NT2/D1 (cell line): Measurements from ENCODE around the gene INA.

Source experiments
- DNase-seq: peaks from one replicate; pipeline ENCODE4 v3.0.0-alpha.2; 2011; ENCODE audit warnings: low read depth, low spot score
- H3K27me3 ChIP-seq: 2 replicates; pipeline ENCODE4 v1.6.0; 2011; ENCODE audit warnings: mild to moderate bottlenecking; ENCODE audit not compliant: insufficient read length, insufficient read depth
- H3K36me3 ChIP-seq: 2 replicates; pipeline ENCODE4 v1.6.1; 2011; ENCODE audit warnings: mild to moderate bottlenecking, low read length, mixed read lengths; ENCODE audit not compliant: insufficient read depth, insufficient read length
- H3K4me1 ChIP-seq: 2 replicates; pipeline ENCODE4 v1.5.1; 2011; ENCODE audit not compliant: insufficient read depth, insufficient read length
- H3K4me3 ChIP-seq: 2 replicates; pipeline ENCODE4 v1.5.1; 2011; ENCODE audit warnings: low read depth; ENCODE audit not compliant: insufficient read length
- H3K9ac ChIP-seq: 2 replicates; pipeline ENCODE4 v1.6.0; 2011; ENCODE audit warnings: low read depth; ENCODE audit not compliant: insufficient read length
- H3K9me3 ChIP-seq: 2 replicates; pipeline ENCODE4 v1.5.1; 2011; ENCODE audit warnings: mild to moderate bottlenecking, low read length; ENCODE audit not compliant: insufficient read depth
- SUZ12 ChIP-seq: IDR thresholded peaks from 2 replicates; pipeline ENCODE4 v1.6.1; 2011; ENCODE audit not compliant: insufficient read length, insufficient read depth; ENCODE audit errors: extremely low read depth
- YY1 ChIP-seq: IDR thresholded peaks from 2 replicates; pipeline ENCODE4 v1.6.1; 2011; ENCODE audit not compliant: insufficient read length, insufficient read depth
- ZNF274 ChIP-seq: IDR thresholded peaks from 2 replicates; pipeline ENCODE4 v1.6.1; 2011; ENCODE audit warnings: mild to moderate bottlenecking, low read depth, low read length

The INA gene

DNA sequence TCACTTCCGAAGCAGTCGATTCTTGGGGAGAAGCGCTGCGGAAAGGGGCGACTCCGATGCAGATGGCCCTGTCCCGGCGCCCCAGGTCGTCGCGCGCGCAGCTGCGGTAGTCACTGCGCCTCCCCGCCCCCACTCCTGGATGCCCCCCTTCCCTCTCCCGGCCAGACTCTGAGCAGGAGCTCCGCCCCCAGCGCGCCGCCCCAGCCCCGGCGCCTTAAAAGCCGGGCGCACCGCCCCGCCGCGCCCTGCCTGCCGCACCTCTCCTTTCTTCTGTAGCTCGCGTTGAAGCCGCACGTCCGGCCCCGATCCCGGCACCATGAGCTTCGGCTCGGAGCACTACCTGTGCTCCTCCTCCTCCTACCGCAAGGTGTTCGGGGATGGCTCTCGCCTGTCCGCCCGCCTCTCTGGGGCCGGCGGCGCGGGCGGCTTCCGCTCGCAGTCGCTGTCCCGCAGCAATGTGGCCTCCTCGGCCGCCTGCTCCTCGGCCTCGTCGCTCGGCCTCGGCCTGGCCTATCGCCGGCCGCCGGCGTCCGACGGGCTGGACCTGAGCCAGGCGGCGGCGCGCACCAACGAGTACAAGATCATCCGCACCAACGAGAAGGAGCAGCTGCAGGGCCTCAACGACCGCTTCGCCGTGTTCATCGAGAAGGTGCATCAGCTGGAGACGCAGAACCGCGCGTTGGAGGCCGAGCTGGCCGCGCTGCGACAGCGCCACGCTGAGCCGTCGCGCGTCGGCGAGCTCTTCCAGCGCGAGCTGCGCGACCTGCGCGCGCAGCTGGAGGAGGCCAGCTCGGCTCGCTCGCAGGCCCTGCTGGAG lies at the start of gene INA:
Gene INA, plus strand, starts transcription at position 243 of the 817 bp plus-strand sequence. Its CDS starts 74 bp downstream, at position 317.
- no peaks in the 10 kb centered on the region for H3K9me3 ChIP-seq
- H3K27me3 ChIP-seq: peaks cover 41% of the 10 kb centered on the region
- H3K4me3 ChIP-seq: peak within 1 kb of the TSS; percentile 77
- H3K36me3 ChIP-seq: peaks cover 25% of the 10 kb centered on the region
- H3K4me1 ChIP-seq: peaks cover 6% of the 10 kb centered on the region
- TF ChIP-seq YY1: no peak
- peak; percentile 50 for DNase-seq
- H3K9ac ChIP-seq: peak within 1 kb of the TSS; percentile 88

DNA sequence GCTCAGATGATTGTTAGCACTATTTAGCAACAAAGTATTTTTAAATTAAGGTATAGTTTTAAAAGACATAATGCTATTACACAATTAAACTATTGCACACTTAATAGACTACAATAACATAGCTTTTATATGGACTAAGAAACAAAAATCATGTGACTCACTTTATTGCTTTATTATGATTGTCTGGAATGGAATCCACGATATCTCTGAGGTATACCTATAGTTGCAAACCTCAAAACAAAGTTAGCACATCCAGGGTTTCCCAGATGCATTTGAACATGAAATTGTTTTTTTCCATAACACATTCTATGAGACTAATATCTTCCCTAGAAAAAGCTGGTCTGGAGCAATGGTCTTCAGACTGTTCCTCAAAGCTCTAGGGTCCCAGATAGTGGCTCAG lies 49.5 kb upstream of the INA start:
- Histone ChIP-seq H3K9me3 (peaks cover 20% of the 10 kb centered on the region), H3K27me3 (no peaks in the 10 kb centered on the region), H3K36me3 (no peaks in the 10 kb centered on the region), H3K4me3 (no peak overlapping the region), H3K9ac (no peak overlapping the region), H3K4me1 (no peaks in the 10 kb centered on the region)
- DNase-seq: no peak
- TF ChIP-seq YY1 (no peak), SUZ12 (no peak), ZNF274 (no peak)

DNA sequence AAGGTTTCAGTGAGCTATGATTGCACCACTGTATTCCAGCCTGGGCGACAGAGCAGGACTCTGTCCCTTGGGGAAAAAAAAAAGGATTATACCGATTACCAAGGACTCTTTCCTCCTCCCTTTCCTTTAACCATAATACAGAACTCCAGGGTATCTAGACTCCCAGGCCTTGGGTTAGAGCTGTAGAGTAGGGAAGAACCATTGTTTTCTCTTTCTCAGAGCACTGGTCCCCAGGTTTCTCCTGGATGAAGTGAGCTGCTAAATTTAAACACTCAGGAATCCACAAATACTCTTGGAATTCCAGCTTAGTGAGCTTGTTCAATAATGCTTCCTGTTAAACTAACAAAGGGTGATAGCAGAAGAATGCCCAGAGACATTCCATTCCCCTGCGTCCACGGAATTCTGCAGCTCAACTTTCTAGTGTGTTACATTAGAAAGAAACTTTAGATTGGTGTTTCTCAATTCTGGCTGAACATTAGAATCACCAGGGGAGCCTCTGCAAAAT lies 45.8 kb upstream of the INA start:
- Histone ChIP-seq H3K27me3 (no peaks in the 10 kb centered on the region), H3K36me3 (no peaks in the 10 kb centered on the region), H3K9me3 (no peaks in the 10 kb centered on the region), H3K4me3 (no peak overlapping the region), H3K4me1 (no peaks in the 10 kb centered on the region), H3K9ac (no peak overlapping the region)
- peak; percentile 83 for DNase-seq
- TF ChIP-seq ZNF274: no peak
- TF ChIP-seq SUZ12: no peak
- TF ChIP-seq YY1: no peak

DNA sequence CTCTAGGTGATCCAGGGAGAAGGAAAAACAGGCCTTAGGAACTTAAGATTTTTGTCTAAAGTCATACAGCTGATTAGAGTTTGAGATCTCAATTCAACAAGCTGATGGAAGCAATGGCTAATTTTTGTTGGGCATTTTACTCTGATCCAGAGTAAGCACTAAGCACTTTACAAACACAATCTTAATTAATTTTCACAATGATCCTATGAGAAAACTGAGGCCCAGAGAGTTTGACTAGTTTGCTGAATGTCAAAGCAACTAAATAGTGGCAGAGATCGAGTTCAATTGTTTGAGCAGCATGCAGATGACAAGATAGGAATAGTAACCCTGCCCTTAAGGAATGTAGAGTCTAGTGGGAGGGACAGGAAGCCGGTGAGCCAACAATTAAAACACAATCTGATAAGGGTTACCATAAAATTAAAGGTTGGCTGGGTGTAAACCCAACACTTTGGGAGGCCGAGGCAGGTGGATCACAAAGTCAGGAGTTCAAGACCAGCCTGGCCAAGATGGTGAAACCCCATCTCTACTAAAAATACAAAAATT lies 44.7 kb upstream of the INA start:
- Histone ChIP-seq H3K9ac (no peak overlapping the region), H3K9me3 (no peaks in the 10 kb centered on the region), H3K4me3 (no peak overlapping the region), H3K36me3 (no peaks in the 10 kb centered on the region), H3K4me1 (no peaks in the 10 kb centered on the region), H3K27me3 (no peaks in the 10 kb centered on the region)
- no peak for DNase-seq
- TF ChIP-seq SUZ12 (no peak), ZNF274 (no peak), YY1 (no peak)

DNA sequence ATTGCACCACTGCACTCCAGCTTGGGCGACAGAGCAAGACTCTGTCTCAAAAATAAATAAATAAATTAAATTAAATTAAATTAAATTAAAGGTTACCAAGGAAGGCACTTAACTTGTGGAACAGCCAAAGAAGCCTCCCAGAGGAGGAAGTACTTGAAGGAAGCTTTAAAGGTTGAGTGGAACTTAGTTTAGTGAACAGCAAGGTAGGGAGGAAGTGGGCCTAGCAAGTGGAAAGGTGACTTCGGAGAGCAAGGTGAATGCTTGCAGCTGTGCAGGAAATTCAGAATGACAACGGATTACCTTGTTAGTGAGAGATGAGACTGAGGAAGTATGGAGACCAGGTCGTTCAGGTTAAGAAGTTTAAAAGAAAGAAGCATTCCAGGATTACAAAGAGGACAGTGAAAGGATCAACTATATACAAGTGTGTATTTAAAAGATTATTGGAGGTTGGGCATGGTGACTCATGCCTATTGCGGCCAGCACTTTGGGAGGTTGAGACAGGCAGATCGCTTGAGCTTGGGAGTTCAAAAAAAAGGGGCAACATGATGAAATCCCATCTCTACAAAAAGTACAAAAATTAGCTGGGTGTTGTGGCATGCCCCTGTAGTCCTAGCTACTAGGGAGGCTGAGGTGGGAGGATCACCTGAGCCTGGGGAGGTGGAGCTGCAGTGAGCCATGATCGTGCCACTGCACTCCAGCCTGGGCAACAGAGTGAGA lies 44.0 kb upstream of the INA start:
- H3K9ac ChIP-seq: no peak overlapping the region
- TF ChIP-seq ZNF274 (no peak), SUZ12 (no peak), YY1 (no peak)
- no peak for DNase-seq
- H3K9me3 ChIP-seq: no peaks in the 10 kb centered on the region
- H3K4me1 ChIP-seq: no peaks in the 10 kb centered on the region
- no peaks in the 10 kb centered on the region for H3K36me3 ChIP-seq
- no peak overlapping the region for H3K4me3 ChIP-seq
- H3K27me3 ChIP-seq: no peaks in the 10 kb centered on the region

DNA sequence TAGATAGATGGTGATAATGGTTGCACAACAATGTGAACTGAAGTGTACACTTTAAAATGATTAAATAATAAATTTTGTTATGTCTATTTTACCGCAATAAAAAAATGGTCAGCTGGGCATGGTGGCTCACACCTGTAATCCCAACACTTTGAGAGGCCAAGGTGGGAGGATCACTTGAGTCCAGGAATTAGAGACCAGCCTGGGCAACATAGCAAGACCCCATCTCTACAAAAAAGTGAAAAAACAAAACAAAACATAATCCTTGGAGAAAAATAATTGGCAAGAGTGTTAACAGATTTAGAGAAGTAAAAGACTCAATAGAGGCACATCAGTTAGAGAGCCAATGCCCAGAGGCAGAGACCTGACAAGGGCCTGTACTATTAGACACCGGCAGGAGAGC lies 41.2 kb upstream of the INA start:
- no peak overlapping the region for H3K9ac ChIP-seq
- DNase-seq: no peak
- no peaks in the 10 kb centered on the region for H3K36me3 ChIP-seq
- no peaks in the 10 kb centered on the region for H3K27me3 ChIP-seq
- H3K4me3 ChIP-seq: no peak overlapping the region
- no peaks in the 10 kb centered on the region for H3K9me3 ChIP-seq
- TF ChIP-seq ZNF274 (no peak), YY1 (no peak), SUZ12 (no peak)
- no peaks in the 10 kb centered on the region for H3K4me1 ChIP-seq

DNA sequence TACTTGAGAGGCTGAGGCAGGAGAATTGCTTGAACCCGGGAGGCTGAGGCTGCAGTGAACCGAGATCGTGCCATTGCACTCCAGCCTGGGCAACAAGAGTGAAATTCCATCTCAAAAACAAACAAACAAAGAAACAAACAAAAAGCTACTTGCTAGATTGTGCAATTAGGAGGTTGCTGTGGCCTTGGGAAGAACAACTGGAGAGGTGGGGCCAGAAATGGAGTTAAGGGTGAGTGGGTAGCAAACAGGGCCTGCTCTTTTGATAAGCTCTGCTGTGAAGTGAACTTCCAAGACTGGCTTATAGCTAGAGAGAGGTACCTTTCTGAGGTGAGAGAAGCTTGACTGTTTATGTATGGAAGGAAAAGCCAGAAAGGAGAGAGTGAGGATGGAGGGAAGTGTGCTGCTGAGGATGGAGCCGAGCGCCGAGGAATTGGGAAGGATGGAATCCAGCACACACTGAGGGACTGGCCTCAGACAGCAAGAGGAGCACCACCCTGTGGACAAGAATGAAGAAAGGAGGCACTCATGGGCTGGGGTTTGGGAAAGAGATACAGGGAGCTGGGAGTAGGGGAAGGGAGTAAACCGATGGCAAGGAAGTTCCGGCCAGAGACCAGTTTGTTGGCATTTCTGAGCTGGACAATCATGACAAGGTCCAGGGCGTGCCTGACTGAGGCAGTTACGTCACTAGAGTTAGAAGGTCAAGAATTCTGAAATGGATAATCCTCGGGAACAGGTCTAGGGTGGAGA lies 38.3 kb upstream of the INA start:
- Histone ChIP-seq H3K9ac (no peak overlapping the region), H3K9me3 (no peaks in the 10 kb centered on the region), H3K36me3 (no peaks in the 10 kb centered on the region), H3K4me3 (no peak overlapping the region), H3K4me1 (peaks cover 2% of the 10 kb centered on the region), H3K27me3 (no peaks in the 10 kb centered on the region)
- TF ChIP-seq SUZ12 (no peak), ZNF274 (no peak), YY1 (no peak)
- DNase-seq: no peak
